IPS-15b (cell line): ENCODE results near the gene ZSWIM3.

Experiments
- H3K27me3 ChIP-seq: one replicate; pipeline ENCODE4 v1.6.1; 2013; ENCODE audit warnings: low read length; ENCODE audit not compliant: control insufficient read depth, insufficient read depth
- H3K36me3 ChIP-seq: one replicate; pipeline ENCODE4 v1.6.1; 2013; ENCODE audit warnings: low read length; ENCODE audit not compliant: control insufficient read depth, insufficient read depth
- H3K4me1 ChIP-seq: one replicate; pipeline ENCODE4 v1.6.1; 2013; ENCODE audit warnings: mild to moderate bottlenecking, low read length; ENCODE audit not compliant: control insufficient read depth, insufficient read depth
- H3K4me3 ChIP-seq: one replicate; pipeline ENCODE4 v1.5.1; 2013; ENCODE audit warnings: low read depth, low read length
- H3K9ac ChIP-seq: one replicate; pipeline ENCODE4 v1.6.1; 2013; ENCODE audit warnings: low read depth, mild to moderate bottlenecking, low read length
- H3K9me3 ChIP-seq: one replicate; pipeline ENCODE4 v1.6.1; 2013; ENCODE audit warnings: mild to moderate bottlenecking, low read length; ENCODE audit not compliant: control insufficient read depth, insufficient read depth

The ZSWIM3 gene

DNA sequence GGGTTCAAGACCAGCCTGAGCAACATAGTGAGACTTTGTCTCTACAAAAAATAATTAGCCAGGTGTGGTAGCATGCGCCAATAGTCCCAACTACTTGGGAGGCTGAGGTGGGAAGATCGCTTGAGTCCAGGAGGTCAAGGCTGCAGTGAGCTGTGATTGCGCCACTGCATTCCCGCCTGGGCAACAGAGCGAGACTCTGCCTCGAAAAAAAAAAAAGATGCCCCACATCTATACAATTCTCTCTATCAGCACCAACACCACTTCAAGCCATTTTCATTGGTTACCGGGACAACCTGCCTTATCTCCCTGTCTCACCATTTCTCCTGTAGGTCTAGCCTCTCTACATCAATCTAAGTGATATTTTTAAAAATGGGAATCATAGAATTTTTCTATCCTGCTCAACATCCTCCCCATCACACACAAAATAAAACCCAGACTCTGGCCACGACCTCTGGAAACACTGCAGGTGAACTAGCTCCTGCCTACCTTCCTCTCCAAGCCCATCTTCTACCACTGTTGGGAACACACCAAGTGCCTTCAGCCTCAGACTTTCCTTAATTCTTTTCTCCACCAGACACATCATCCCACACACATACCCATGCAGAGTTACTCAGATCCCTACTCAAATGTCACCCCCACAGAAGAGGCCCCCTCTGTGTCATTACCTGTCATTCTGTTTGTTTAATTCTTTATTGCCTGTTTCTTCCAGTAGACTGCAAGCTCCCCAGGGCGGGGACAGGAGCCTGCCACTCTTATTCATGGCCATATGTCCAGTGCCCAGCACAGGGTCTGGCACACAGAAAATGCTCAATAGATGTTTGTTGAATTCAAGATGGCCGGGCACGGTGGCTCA, 64.1 kb downstream of the ZSWIM3 start:
- H3K9ac ChIP-seq: no peak overlapping the region
- H3K9me3 ChIP-seq: no peaks in the 10 kb centered on the region
- no peak overlapping the region for H3K4me3 ChIP-seq
- no peaks in the 10 kb centered on the region for H3K27me3 ChIP-seq
- no peaks in the 10 kb centered on the region for H3K36me3 ChIP-seq
- H3K4me1 ChIP-seq: peaks cover 2% of the 10 kb centered on the region

DNA sequence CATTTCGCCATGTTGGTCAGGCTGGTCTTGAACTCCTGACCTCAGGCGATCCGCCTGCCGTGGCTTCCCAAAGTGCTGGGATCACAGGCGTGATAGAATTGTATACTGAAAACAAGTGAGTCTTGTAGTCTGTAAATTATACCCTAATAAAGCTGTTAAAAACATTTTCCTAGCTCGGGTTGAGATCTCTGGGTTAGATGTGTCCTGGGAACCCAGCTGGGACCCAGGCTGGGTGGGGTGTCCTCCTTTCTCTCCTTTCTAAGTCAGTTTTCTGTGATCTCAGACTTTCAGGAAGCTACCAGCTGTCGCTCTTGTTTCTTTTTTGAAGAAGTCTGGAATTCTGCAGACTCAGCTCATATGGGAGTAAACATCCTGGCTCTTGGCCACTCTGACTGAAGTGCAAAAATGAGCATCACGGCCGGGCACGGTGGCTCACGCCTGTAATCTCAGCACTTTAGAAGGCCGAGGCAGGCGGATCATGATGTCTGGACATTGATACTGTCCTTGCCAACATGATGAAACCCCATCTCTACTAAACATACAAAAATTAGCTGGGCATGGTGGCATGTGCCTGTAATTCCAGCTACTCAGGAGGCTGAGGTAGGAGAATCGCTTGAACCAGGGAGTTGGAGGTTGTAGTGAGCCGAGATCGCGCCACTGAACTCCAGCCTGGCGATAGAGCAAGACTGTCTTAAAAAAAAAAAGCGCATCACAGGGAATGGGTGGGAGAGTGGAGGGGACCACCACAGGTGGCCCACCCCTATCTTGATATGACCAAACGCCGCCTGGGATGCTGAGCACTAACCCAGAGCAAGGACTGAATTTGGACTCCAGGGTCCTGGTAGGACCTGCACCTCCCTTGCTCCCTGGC, 67.2 kb downstream of the ZSWIM3 start:
- Histone ChIP-seq H3K4me3 (no peak overlapping the region), H3K4me1 (peaks cover 2% of the 10 kb centered on the region), H3K9me3 (no peaks in the 10 kb centered on the region), H3K27me3 (no peaks in the 10 kb centered on the region), H3K9ac (no peak overlapping the region), H3K36me3 (no peaks in the 10 kb centered on the region)

DNA sequence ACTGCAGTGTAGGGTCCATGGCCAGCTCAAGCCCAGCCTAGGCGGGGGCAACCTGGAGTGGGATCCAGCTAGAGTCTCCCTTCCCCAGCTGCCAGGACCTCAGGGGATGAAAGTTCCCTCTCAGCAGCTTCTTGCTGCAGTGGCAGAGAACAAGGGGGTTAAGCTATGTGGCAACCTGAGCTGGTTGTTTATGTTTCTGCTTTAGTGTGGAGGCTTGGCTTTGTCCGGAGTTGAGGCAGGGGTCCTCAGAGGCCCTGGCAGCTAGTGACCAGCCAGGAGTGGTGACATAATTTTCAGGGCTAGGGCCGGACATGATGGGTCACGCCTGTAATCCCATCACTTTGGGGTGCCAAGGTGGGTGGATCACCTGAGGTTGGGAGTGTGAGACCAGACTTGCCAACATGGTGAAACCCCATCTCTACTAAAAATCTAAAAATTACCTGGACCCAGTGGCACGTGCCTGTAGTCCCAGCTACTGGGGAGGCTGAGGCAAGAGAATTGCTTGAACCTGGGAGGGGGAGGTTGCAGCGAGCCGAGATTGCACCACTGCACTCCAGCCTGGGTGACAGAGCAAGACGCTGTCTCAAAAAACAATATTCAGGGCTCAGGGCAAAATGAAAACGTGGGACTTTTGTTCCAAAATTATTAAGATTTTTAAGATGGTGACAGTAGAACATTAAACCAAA, 68.5 kb downstream of the ZSWIM3 start:
- Histone ChIP-seq H3K36me3 (no peaks in the 10 kb centered on the region), H3K4me1 (peaks cover 2% of the 10 kb centered on the region)

DNA sequence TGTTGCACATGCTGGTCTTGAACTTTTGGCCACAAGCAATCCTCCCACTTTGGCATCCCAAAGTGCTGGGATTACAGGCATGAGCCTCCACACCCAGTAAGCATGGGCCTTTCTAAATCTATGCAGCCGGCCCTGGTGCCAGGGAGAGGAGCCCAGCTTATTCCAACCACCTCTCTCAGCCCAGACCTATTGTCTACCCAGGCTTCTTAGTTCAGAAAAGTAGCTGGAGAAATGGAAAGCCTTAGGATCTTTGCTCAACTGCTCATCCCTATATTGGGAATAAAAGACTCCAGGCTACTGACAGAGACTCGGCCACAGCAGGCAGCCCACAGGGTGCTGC, 69.3 kb downstream of the ZSWIM3 start:
- Histone ChIP-seq H3K36me3 (no peaks in the 10 kb centered on the region), H3K9ac (no peak overlapping the region), H3K4me3 (no peak overlapping the region), H3K9me3 (no peaks in the 10 kb centered on the region), H3K27me3 (no peaks in the 10 kb centered on the region), H3K4me1 (peaks cover 2% of the 10 kb centered on the region)

More for the DNA sequence above, 68.5 kb downstream of the ZSWIM3 start:
- Histone ChIP-seq H3K9ac (no peak overlapping the region), H3K9me3 (no peaks in the 10 kb centered on the region), H3K27me3 (no peaks in the 10 kb centered on the region), H3K4me3 (no peak overlapping the region)

GRCh38 chr20:45927071-45927878, 69.9 kb downstream of the ZSWIM3 start:
- Histone ChIP-seq H3K9me3 (no peaks in the 10 kb centered on the region), H3K27me3 (no peaks in the 10 kb centered on the region), H3K4me3 (no peak overlapping the region), H3K9ac (no peak overlapping the region), H3K4me1 (peaks cover 2% of the 10 kb centered on the region), H3K36me3 (no peaks in the 10 kb centered on the region)
